ENCODE results near the gene CCDC14.
"Not testable (repeated sequence)": the region's sequence is repeated elsewhere in the genome, so short reads cannot be mapped to it uniquely, and the experiment has no call there.

DNA sequence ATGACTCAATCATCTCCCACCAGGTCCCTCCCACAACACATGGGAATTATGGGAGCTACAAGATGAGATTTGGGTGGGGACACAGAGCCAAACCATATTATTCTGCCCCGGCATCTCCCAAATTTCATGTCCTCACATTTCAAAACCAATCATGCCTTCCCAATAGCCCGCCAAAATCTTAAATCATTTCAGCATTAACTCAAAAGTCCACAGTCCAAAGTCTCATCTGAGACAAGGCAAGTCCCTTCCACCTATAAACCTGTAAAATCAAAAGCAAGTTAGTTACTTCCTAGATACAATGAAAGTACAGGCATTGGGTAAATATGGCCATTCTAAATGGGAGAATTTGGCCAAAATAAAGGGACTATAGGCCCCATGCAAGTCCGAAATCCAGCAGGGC lies 70.9 kb downstream of the CCDC14 start:
- TF ChIP-seq, protein P1, sequence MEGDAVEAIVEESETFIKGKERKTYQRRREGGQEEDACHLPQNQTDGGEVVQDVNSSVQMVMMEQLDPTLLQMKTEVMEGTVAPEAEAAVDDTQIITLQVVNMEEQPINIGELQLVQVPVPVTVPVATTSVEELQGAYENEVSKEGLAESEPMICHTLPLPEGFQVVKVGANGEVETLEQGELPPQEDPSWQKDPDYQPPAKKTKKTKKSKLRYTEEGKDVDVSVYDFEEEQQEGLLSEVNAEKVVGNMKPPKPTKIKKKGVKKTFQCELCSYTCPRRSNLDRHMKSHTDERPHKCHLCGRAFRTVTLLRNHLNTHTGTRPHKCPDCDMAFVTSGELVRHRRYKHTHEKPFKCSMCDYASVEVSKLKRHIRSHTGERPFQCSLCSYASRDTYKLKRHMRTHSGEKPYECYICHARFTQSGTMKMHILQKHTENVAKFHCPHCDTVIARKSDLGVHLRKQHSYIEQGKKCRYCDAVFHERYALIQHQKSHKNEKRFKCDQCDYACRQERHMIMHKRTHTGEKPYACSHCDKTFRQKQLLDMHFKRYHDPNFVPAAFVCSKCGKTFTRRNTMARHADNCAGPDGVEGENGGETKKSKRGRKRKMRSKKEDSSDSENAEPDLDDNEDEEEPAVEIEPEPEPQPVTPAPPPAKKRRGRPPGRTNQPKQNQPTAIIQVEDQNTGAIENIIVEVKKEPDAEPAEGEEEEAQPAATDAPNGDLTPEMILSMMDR (IDR thresholded peaks at IDR 0.05; ENCODE audit: low read depth, low read length, poor library complexity, severe bottlenecking), result not testable (repeated sequence)
- TF ChIP-seq EZH2phosphoT487 (IDR thresholded peaks at IDR 0.05; ENCODE audit: borderline replicate concordance, low read length), result not testable (repeated sequence)

Measured in DOHH2 (cell line).